Hematopoietic multipotent progenitor cell treated with erythropoietin and hydrocortisone succinate and interleukin-3 and kit ligand, for 8 days (in vitro differentiated cells): ENCODE results near the gene ST3GAL5.
A peak's percentile ranks its signal among the peaks of the same experiment; 100 is the strongest.
"Not testable (repeated sequence)": the region's sequence is repeated elsewhere in the genome, so short reads cannot be mapped to it uniquely, and the experiment has no call there.

Experiments used
- DNase-seq: peaks from one replicate; pipeline ENCODE4 v3.0.0-alpha.2; 2015

The ST3GAL5 gene

GRCh38 chr2:85892216-85892944, 3.6 kb upstream of the ST3GAL5 start:
- no peak for DNase-seq

GRCh38 chr2:85890522-85891176, 1.9 kb upstream of the ST3GAL5 start:
- peak; percentile 8 for DNase-seq

DNA sequence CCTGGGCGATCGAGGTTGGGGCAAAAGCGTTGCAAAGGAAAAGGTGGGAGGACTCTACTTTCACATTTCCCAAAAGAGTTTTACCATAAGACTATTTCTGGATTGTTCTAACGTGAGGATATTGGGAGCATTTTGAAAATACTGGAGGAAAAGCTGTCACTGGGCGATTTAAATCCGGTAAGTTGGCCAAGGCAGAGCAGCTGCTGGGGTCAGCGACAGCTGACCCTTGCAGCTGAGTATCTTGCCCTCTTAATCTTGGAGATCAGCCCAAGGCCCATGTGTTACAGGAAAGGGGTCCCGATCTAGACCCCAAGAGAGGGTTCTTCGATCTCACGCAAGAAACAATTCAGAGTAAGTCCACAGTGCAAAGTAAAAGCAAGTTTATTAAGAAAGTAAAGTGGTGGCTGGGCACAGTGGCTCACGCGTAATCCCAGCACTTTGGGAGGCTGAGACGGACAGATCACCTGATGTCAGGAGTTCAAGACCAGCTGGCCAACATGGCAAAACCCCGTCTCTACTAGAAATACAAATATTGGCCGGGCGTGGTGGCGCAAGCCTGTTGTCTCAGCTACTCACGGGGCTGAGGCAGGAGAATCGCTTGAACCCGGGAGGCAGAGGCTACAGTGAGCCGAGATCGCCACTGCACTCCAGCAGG, 964 bp upstream of the ST3GAL5 start:
- no peak for DNase-seq

DNA sequence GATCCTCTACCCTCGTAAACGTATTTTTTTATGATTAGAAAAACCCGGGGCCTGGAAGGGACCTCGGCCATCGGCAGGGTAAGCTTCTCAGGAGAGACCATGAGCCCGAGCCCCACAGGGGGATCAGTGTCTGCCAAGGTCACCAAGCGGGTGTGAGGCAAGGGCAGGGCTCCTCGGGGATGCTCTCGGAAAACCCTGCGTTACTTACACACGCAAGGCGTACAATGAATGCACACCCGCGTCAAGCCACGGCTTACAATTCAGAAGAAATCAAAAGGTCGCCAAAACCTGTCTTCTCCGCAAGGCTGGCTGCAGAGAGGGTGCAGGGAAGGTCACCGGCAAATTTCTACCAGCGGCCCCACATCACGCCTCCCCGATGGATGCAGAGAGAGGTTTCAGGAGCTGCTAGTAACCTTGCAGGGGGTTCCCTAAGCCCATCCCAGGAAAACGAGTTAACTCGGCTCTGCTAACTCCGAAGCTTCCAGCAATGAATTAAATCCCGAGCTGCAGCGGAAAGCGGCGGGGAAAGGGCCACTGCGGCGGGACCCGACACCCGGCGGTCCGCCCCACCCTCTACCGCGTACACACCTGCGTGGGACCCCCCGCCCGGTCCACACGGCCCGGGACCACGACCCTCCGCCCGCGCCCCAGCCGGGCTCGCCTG, 638 bp downstream of the ST3GAL5 start:
- DNase-seq = no peak

DNA sequence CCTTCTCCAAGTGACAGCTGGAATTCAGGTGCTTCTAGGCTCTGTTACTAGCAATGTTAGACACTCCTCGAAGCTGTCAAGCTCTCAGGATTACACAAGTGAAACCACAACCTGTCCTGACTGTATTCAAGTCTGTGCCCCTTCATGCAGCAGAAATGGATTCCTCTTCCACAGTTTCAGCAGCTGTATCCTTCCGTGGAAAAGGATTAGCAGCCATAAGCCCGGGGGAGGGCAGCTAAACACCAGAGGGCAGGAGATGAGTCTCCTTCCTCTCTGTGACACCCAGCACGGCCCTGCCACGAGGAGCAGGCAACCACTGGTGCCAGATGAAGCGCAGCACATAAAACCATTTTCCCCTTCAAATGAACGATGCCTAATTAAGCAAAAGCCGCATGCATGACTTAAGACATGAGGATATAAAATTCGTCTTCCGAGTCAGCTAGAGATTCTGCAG, 1.2 kb downstream of the ST3GAL5 start:
- DNase-seq = peak; percentile 12

DNA sequence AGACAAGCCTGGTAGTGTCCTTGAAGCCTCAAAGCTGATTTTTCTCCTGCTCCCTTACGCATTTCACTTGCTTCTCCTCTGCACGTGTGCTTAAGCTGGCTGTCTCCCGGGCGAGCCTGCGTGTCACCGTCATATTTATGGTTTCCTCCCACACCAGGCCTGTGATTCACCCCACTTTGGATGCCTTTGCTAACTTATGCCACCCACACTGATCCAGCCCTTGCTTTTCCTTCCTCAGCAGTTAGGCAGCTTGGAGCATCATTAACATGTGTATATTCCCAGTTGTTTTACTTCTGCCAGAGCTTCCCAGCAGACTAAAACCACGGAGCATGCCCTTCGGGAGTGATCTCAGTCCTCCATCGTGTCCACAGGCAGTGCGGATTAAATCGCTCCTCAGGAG, 2.2 kb downstream of the ST3GAL5 start:
- no peak for DNase-seq

DNA sequence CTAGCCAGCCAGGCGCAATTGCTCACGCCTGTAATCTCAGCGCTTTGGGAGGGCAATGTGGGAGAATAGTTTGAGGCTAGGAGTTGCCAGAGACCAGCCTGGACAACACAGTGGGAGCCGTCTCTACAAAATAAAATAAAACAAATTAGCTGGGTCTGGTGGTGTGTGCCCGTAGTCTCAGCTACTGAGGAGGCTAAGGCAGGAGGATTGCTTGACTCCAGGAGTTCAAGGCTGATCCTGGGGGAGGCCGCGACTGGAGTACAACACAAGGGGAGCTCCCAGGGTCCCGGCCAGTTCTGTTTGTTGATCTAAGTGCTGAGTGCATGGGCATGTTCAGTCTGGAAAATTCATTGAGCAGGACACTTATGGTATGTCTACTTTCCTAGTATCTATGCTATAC, 2.6 kb downstream of the ST3GAL5 start:
- DNase-seq = no peak

DNA sequence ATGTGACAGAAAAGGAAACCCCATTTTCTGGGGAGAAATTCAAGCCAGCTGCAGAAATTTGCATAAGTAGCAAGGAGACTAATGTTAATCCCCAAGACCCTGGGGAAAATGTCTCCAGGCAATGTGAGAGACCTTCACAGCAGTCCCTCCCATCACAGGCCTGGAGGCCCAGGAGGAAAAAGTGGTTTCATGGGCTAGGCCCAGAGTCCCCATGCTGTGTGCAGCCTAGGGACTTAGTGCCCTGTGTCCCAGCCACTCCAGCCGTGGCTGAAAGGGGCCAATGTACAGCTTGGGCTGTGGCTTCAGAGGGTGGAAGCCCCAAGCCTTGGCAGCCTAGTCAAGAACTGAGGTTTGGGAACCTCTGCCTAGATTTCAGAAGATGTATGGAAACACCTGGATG, 7.0 kb downstream of the ST3GAL5 start:
- DNase-seq = not testable (repeated sequence)

GRCh38 chr2:85880716-85881328, 8.0 kb downstream of the ST3GAL5 start:
- peak; percentile 30 for DNase-seq

GRCh38 chr2:85878719-85879370, 9.9 kb downstream of the ST3GAL5 start:
- no peak for DNase-seq

- DNase-seq = no peak
Measured at GRCh38 chr2:85875350-85876050, 13.3 kb downstream of the ST3GAL5 start.

DNA sequence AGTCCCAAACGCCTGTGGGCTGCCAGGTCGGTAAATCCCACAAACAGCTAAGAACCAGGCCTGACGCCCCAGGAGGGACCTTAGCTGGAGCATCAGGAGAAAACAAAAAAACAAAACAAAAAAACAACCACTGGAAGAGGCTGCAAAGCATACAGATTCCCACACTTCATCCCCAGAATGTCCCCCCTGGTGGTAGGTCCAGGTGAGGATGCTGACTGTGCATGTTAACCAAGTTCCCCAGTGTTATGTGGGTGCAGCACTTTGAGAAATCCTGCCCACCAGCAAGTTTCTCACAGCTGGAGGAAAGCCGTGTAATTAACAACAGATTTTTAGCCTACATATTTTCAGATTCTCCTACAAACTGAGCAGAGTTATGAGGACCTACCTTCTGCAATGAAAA, 15.1 kb downstream of the ST3GAL5 start:
- no peak for DNase-seq

GRCh38 chr2:85872536-85873161, 16.1 kb downstream of the ST3GAL5 start:
- DNase-seq = no peak

GRCh38 chr2:85871494-85872164, 17.2 kb downstream of the ST3GAL5 start:
- no peak for DNase-seq

- DNase-seq = no peak
Measured at GRCh38 chr2:85868822-85869221, 20.0 kb downstream of the ST3GAL5 start.

DNA sequence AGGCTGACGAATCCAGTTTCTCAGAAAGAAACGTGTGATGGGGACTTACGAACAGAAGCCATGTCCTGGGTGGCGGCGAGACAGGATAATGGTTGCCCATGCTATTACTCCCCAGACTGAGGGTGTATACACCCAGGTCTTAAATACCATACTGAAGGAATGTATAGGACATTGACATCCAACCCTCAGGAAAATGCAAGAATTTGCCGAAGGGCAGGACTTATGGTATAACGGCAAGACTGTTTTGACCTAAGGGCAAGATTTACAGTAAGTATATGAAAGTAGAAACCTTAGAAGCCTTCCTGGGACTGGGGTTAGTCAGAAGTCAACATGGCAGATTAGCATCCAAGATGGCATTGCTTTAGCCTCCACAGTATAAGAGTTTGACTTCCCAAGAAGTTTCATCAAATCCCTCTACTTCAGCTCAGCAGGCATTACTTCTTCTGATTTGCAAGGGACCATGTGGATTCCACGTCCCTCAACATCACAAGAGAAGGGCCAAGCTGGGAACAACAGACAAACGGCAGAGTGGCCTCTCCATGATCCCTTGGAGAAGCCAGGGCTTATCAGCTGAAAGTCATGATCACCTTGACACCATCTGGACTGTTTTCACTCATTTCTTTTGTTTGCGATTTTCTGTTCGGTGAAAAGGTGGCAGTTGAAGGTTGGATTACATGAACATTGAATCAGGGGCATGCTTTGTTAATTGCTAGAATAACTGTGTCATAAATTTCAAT, 21.1 kb downstream of the ST3GAL5 start:
- no peak for DNase-seq

DNA sequence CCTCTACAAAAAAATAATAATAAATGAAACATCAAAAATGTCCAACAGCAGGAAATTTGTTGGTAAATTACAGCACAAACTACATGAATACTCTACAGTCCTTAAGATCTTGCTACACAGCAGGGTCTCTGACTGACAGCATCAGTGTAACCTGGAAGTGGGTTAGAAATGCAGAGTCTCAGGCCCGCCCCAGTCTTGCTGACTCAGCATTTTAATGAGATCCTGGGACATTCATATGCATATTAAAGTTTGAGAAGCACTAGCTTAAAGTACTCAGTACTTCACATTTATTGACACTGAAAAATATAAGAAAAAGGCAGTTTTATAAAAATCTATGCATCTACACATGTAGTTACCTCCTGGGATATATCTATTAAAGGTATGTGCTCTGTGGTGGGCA, 21.7 kb downstream of the ST3GAL5 start:
- DNase-seq = no peak

GRCh38 chr2:85866165-85866659, 22.6 kb downstream of the ST3GAL5 start:
- no peak for DNase-seq

DNA sequence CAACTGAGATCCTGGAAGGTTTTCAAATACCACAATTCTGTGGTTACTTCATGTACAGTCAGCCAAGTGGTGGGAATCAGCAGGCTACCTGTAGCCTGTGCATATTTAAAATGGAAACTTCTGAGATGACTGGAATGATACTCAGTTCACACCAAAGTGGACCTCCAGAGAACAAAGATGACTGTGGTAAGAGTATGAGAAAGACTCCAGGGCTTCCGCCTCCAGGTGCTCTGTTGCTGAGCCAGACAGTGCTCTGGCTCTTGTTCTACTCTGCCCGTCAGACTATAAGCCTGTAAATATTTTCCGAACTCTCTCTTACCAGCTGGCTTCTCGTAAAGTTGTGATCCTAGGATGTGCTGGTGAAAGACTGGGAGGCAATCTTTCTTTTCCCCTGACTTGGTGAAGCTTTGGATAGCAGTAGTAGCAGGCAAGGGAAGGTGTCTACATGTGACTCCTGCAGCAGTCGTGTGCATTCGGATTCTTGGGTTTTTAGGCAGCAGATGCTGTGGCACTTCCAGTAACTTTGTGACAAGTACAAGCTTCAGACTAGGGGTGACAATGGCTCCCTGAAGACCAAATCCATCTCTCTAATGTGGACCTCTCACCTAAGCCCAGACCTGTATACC, 23.1 kb downstream of the ST3GAL5 start:
- no peak for DNase-seq
